Kidney (tissue), 14 donors: ENCODE results near the gene SLC66A3. TPM values are rescaled to one million over a fixed set of nuclear protein-coding genes. Genes with fewer than 3 reads are reported as not detected.

ENCODE experiments used
- DNase-seq, 5 donors: peaks; one replicate each; pipeline ENCODE4 v3.0.0-alpha.2; 2013 to 2020
- FAIRE-seq: peaks from 2 replicates; lab custom pipeline; 2012; peaks lifted over from hg19 to GRCh38; lab: Jason Lieb, UNC
- H3K27ac ChIP-seq, 2 donors: one replicate each; pipeline ENCODE4 v1.7.0; 2013; ENCODE audit warnings: low read depth in 2 of 2, low read length in 2 of 2, inconsistent platforms in 1 of 2
- H3K27me3 ChIP-seq: one replicate; pipeline ENCODE4 v1.7.1; 2013; ENCODE audit warnings: low read length, inconsistent platforms; ENCODE audit not compliant: control insufficient read depth, insufficient read depth
- H3K36me3 ChIP-seq, 3 donors: one replicate each; pipeline versions ENCODE4 v1.7.0 to v1.7.1; 2013; ENCODE audit warnings: low read length in 3 of 3, control low read depth in 1 of 3, inconsistent platforms in 1 of 3; ENCODE audit not compliant: insufficient read depth in 3 of 3, control insufficient read depth in 2 of 3
- H3K4me1 ChIP-seq, 3 donors: one replicate each; pipeline versions ENCODE4 v1.7.0 to v1.7.1; 2013; ENCODE audit warnings: low read length in 3 of 3, inconsistent platforms in 1 of 3, low read depth in 1 of 3; ENCODE audit not compliant: control insufficient read depth in 2 of 3, insufficient read depth in 2 of 3
- H3K4me3 ChIP-seq, 3 donors: one replicate each; pipeline versions ENCODE4 v1.7.0 to v1.8.1; 2013; ENCODE audit warnings: low read length in 3 of 3, control low read depth in 1 of 3, inconsistent platforms in 1 of 3
- H3K9ac ChIP-seq, 3 donors: one replicate each; pipeline versions ENCODE4 v1.7.0 to v1.7.1; 2013; ENCODE audit warnings: low read length in 3 of 3, control low read depth in 1 of 3, inconsistent platforms in 1 of 3
- H3K9me3 ChIP-seq, 3 donors: one replicate each; pipeline versions ENCODE4 v1.7.0 to v1.7.1; 2013; ENCODE audit warnings: low read length in 3 of 3, control low read depth in 1 of 3, inconsistent platforms in 1 of 3; ENCODE audit not compliant: control insufficient read depth in 2 of 3, insufficient read depth in 1 of 3
- intact Hi-C: fragments of 100-400 bp; cut with DNase I; formaldehyde crosslinking; loops from one replicate; pipeline ENCODE4 v1.11.1; 2022
- polyA plus RNA-seq: library from polyadenylated mRNA; stranded (reverse); fragments of 350-450 nt; fragmentation: Illumina TruSeq; extraction: RNeasy Lipid Tissue Mini Kit (QIAGEN cat#74804); gene quantifications from one replicate; pipeline ENCODE4 v1.2.3, GENCODE V29; 2014; ENCODE audit warnings: low read depth, low replicate concordance; ENCODE audit not compliant: insufficient read depth
- total RNA-seq: library from RNA; stranded (reverse); fragmentation: NEBNext Ultra II Directional; extraction: Animal tissue kit (Norgen Biotek cat#: 25700); gene quantifications from one replicate; pipeline ENCODE4 v1.2.1, GENCODE V29; 2021
- TF ChIP-seq, protein P1 (sequence below): IDR thresholded peaks from 3 replicates; pipeline ENCODE4 v1.5.1; 2012; ENCODE audit warnings: mild to moderate bottlenecking, moderate library complexity, borderline replicate concordance; ENCODE audit not compliant: insufficient read depth; ENCODE audit errors: extremely low read depth
- donor health status: control.
- donor health status: control.
- donor health status: control.
- donor health status: control.
- donor health status: control.
- donor health status: DM: yes; HTN: yes; CAD: no.
- donor health status: Normal renal cell carcinoma (clear cell type).

Gene SLC66A3
- total and polyA plus RNA-seq, 2 donors from 2014 or later, result 28.4 to 33.0 TPM

GRCh38 chr2:11134349-11134748, 20.9 kb upstream of the SLC66A3 start:
- Histone ChIP-seq H3K27ac (no peak overlapping the region), H3K4me1 (peaks cover 0 to 12% (median 4%) of the 10 kb centered on the region in 3 donors), H3K9ac (no peak overlapping the region), H3K4me3 (no peak overlapping the region), H3K36me3 (no peaks in the 10 kb centered on the region), H3K27me3 (no peaks in the 10 kb centered on the region), H3K9me3 (no peaks in the 10 kb centered on the region)
- FAIRE-seq, result no peak
- TF ChIP-seq, protein P1, sequence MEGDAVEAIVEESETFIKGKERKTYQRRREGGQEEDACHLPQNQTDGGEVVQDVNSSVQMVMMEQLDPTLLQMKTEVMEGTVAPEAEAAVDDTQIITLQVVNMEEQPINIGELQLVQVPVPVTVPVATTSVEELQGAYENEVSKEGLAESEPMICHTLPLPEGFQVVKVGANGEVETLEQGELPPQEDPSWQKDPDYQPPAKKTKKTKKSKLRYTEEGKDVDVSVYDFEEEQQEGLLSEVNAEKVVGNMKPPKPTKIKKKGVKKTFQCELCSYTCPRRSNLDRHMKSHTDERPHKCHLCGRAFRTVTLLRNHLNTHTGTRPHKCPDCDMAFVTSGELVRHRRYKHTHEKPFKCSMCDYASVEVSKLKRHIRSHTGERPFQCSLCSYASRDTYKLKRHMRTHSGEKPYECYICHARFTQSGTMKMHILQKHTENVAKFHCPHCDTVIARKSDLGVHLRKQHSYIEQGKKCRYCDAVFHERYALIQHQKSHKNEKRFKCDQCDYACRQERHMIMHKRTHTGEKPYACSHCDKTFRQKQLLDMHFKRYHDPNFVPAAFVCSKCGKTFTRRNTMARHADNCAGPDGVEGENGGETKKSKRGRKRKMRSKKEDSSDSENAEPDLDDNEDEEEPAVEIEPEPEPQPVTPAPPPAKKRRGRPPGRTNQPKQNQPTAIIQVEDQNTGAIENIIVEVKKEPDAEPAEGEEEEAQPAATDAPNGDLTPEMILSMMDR, result no peak
- no peak for DNase-seq
- intact Hi-C loops, result no loop called here

- TF ChIP-seq, protein P1, result no peak
- no peaks in the 10 kb centered on the region for H3K4me1 ChIP-seq
- no peak overlapping the region for H3K9ac ChIP-seq
- FAIRE-seq (no peak), DNase-seq (no peak)
- intact Hi-C loops, result no loop called here
- no peak overlapping the region for H3K27ac ChIP-seq
- H3K27me3 ChIP-seq, result no peaks in the 10 kb centered on the region
- no peaks in the 10 kb centered on the region for H3K9me3 ChIP-seq
- no peaks in the 10 kb centered on the region for H3K36me3 ChIP-seq
- H3K4me3 ChIP-seq, result no peak overlapping the region
Observed at GRCh38 chr2:11140492-11140891, 14.8 kb upstream of the SLC66A3 start.

GRCh38 chr2:11141319-11141718, 13.9 kb upstream of the SLC66A3 start:
- FAIRE-seq (no peak), DNase-seq (peak in 1 of 5 donors; percentile 7)
- TF ChIP-seq, protein P1, result no peak
- H3K9ac ChIP-seq, result no peak overlapping the region
- peaks cover 0 to 5% (median 0%) of the 10 kb centered on the region in 3 donors for H3K9me3 ChIP-seq
- no peak overlapping the region for H3K4me3 ChIP-seq
- H3K4me1 ChIP-seq, result no peaks in the 10 kb centered on the region
- no peak overlapping the region for H3K27ac ChIP-seq
- intact Hi-C loops, result no loop called here
- no peaks in the 10 kb centered on the region for H3K36me3 ChIP-seq
- no peaks in the 10 kb centered on the region for H3K27me3 ChIP-seq

- TF ChIP-seq, protein P1, result no peak
- H3K4me3 ChIP-seq, result no peak overlapping the region
- no peak overlapping the region for H3K27ac ChIP-seq
- no peaks in the 10 kb centered on the region for H3K27me3 ChIP-seq
- no peaks in the 10 kb centered on the region for H3K4me1 ChIP-seq
- FAIRE-seq (no peak), DNase-seq (peak in 1 of 5 donors; percentile 1)
- H3K9ac ChIP-seq, result no peak overlapping the region
- peaks cover 0 to 5% (median 0%) of the 10 kb centered on the region in 3 donors for H3K9me3 ChIP-seq
- intact Hi-C loops, result no loop called here
- no peaks in the 10 kb centered on the region for H3K36me3 ChIP-seq
Observed at GRCh38 chr2:11142330-11142729, 12.9 kb upstream of the SLC66A3 start.
